GM23338 (cell line): ENCODE measurements around the gene CREB3L4. TPM values are rescaled to one million over a fixed set of nuclear protein-coding genes. Genes with fewer than 3 reads are reported as not detected.
"Not testable (repeated sequence)": the region's sequence is repeated elsewhere in the genome, so short reads cannot be mapped to it uniquely, and the experiment has no call there.

Experiments used
- ATAC-seq: fragments of 200-7000 bp; cut with Tn5 transposase; 3 replicates; pipeline ENCODE4 v1.9.1; 2020
- DNase-seq: peaks from one replicate; pipeline ENCODE4 v3.0.0-alpha.2; 2015; ENCODE audit warnings: low spot score
- H2AFZ ChIP-seq: fragments of 200-600 bp; sonication (generic); 2 replicates; pipeline ENCODE4 v1.8.0; 2016; ENCODE audit warnings: antibody characterized with exemption, mild to moderate bottlenecking, moderate library complexity
- H3F3A ChIP-seq: fragments of 200-600 bp; sonication (generic); replicated peaks from 2 replicates; pipeline ENCODE4 v1.8.0; 2017; ENCODE audit warnings: antibody characterized with exemption, mixed run types, low read depth
- H3K27ac ChIP-seq: fragments of 200-600 bp; sonication (generic); 2 replicates; pipeline ENCODE4 v1.6.1; 2016; ENCODE audit warnings: low read depth
- H3K27me3 ChIP-seq: fragments of 200-600 bp; sonication (generic); 2 replicates; pipeline ENCODE4 v1.8.0; 2016; ENCODE audit warnings: mild to moderate bottlenecking, mixed run types, moderate library complexity; ENCODE audit not compliant: insufficient read depth
- H3K36me3 ChIP-seq: fragments of 200-600 bp; sonication (generic); 2 replicates; pipeline ENCODE4 v1.8.0; 2016; ENCODE audit warnings: mild to moderate bottlenecking; ENCODE audit not compliant: insufficient read depth
- H3K4me1 ChIP-seq: fragments of 200-600 bp; sonication (generic); 2 replicates; pipeline ENCODE4 v1.8.0; 2016; ENCODE audit warnings: mild to moderate bottlenecking, moderate library complexity; ENCODE audit not compliant: insufficient read depth
- H3K4me2 ChIP-seq: fragments of 200-600 bp; sonication (generic); 2 replicates; pipeline ENCODE4 v1.7.1; 2017; ENCODE audit warnings: mixed run types
- H3K4me3 ChIP-seq: fragments of 200-600 bp; sonication (generic); 2 replicates; pipeline ENCODE4 v1.6.1; 2016; ENCODE audit warnings: mixed run types
- H3K79me2 ChIP-seq: fragments of 200-600 bp; sonication (generic); replicated peaks from 2 replicates; pipeline ENCODE4 v1.8.0; 2017; ENCODE audit warnings: mild to moderate bottlenecking; ENCODE audit not compliant: insufficient read depth
- H3K9me2 ChIP-seq: fragments of 200-600 bp; sonication (generic); 2 replicates; pipeline ENCODE4 v1.8.0; 2017; ENCODE audit not compliant: insufficient read depth
- H4K20me1 ChIP-seq: fragments of 200-600 bp; sonication (generic); replicated peaks from 2 replicates; pipeline ENCODE4 v1.8.0; 2017; ENCODE audit warnings: mild to moderate bottlenecking; ENCODE audit not compliant: insufficient read depth
- H3K27ac Mint-ChIP-seq: 2 replicates; pipeline ENCODE4 v1.8.0; 2020; ENCODE audit warnings: inconsistent platforms, mild to moderate bottlenecking, moderate library complexity, mixed read lengths
- H3K27me3 Mint-ChIP-seq: 3 replicates; pipeline ENCODE4 v1.8.0; 2022; ENCODE audit warnings: low read depth, mild to moderate bottlenecking, moderate library complexity, mixed read lengths, inconsistent platforms; ENCODE audit not compliant: insufficient read depth, poor library complexity
- H3K36me3 Mint-ChIP-seq: 3 replicates; pipeline ENCODE4 v1.8.0; 2021; ENCODE audit warnings: low read depth, mild to moderate bottlenecking, inconsistent platforms, moderate library complexity, mixed read lengths
- H3K4me1 Mint-ChIP-seq: 3 replicates; pipeline ENCODE4 v1.8.0; 2020; ENCODE audit warnings: mild to moderate bottlenecking, inconsistent platforms, mixed read lengths
- H3K4me3 Mint-ChIP-seq: 3 replicates; pipeline ENCODE4 v1.8.0; 2021; ENCODE audit warnings: moderate library complexity, mild to moderate bottlenecking, inconsistent platforms, mixed read lengths
- H3K9me3 Mint-ChIP-seq: 3 replicates; pipeline ENCODE4 v1.8.0; 2020; ENCODE audit warnings: moderate library complexity, mild to moderate bottlenecking, inconsistent platforms, mixed read lengths
- POLR2AphosphoS5 ChIP-seq: IDR thresholded peaks from 2 replicates; pipeline ENCODE4 v1.6.1; 2016; ENCODE audit warnings: antibody characterized with exemption, low read depth
- STAT1 ChIP-seq: IDR thresholded peaks from one replicate; pipeline ENCODE4 v1.6.1; 2016; ENCODE audit warnings: antibody characterized with exemption; ENCODE audit not compliant: unreplicated experiment
- polyA plus RNA-seq: library from polyadenylated mRNA; unstranded; fragments of >200 nt; fragmentation: Nextera tagmentation; extraction: Ambion mirVana; gene quantifications from 2 replicates; pipeline ENCODE4 v1.2.1, GENCODE V29; 2016
- total RNA-seq: library from RNA; depleted of rRNA; stranded (reverse); fragments of >200 nt; shearing (Covaris generic); gene quantifications from 2 replicates; pipeline ENCODE4 v1.2.3, GENCODE V29; 2014
- TF ChIP-seq, protein P1 (sequence below): fragments of 250-450 bp; sonication (Bioruptor Pico); IDR thresholded peaks from 2 replicates; pipeline ENCODE4 v1.5.0; 2020; ENCODE audit warnings: mild to moderate bottlenecking, moderate library complexity
- TF ChIP-seq, protein P2 (sequence below): IDR thresholded peaks from one replicate; pipeline ENCODE4 v1.6.1; 2018; ENCODE audit warnings: antibody characterized with exemption; ENCODE audit not compliant: unreplicated experiment
- TF ChIP-seq, protein P3 (sequence below): IDR thresholded peaks from 2 replicates; pipeline ENCODE4 v1.6.1; 2016; ENCODE audit warnings: antibody characterized with exemption

Gene CREB3L4
- total and polyA plus RNA-seq, 2 experiments from 2014 or later = 19.3 to 26.8 TPM

DNA sequence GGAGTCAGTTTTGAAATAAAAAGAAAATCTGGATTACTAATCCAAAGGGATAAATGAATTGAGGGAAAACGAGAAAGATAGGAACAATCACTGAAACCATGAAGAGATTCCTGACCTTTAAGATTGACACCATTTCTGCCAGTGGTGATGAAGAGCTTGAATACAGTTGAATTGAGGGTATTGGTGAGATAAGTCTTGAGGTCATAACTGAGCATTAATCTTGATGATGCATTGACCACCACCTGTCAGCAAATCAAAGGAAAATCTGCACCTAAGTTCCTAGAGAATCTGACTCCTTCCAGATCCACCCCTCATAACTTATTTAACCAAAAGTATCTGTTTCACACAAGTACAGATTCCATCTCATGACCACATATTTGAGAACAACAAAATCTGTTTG is 44.4 kb downstream of the CREB3L4 start (continued):
- TF ChIP-seq, protein P1, sequence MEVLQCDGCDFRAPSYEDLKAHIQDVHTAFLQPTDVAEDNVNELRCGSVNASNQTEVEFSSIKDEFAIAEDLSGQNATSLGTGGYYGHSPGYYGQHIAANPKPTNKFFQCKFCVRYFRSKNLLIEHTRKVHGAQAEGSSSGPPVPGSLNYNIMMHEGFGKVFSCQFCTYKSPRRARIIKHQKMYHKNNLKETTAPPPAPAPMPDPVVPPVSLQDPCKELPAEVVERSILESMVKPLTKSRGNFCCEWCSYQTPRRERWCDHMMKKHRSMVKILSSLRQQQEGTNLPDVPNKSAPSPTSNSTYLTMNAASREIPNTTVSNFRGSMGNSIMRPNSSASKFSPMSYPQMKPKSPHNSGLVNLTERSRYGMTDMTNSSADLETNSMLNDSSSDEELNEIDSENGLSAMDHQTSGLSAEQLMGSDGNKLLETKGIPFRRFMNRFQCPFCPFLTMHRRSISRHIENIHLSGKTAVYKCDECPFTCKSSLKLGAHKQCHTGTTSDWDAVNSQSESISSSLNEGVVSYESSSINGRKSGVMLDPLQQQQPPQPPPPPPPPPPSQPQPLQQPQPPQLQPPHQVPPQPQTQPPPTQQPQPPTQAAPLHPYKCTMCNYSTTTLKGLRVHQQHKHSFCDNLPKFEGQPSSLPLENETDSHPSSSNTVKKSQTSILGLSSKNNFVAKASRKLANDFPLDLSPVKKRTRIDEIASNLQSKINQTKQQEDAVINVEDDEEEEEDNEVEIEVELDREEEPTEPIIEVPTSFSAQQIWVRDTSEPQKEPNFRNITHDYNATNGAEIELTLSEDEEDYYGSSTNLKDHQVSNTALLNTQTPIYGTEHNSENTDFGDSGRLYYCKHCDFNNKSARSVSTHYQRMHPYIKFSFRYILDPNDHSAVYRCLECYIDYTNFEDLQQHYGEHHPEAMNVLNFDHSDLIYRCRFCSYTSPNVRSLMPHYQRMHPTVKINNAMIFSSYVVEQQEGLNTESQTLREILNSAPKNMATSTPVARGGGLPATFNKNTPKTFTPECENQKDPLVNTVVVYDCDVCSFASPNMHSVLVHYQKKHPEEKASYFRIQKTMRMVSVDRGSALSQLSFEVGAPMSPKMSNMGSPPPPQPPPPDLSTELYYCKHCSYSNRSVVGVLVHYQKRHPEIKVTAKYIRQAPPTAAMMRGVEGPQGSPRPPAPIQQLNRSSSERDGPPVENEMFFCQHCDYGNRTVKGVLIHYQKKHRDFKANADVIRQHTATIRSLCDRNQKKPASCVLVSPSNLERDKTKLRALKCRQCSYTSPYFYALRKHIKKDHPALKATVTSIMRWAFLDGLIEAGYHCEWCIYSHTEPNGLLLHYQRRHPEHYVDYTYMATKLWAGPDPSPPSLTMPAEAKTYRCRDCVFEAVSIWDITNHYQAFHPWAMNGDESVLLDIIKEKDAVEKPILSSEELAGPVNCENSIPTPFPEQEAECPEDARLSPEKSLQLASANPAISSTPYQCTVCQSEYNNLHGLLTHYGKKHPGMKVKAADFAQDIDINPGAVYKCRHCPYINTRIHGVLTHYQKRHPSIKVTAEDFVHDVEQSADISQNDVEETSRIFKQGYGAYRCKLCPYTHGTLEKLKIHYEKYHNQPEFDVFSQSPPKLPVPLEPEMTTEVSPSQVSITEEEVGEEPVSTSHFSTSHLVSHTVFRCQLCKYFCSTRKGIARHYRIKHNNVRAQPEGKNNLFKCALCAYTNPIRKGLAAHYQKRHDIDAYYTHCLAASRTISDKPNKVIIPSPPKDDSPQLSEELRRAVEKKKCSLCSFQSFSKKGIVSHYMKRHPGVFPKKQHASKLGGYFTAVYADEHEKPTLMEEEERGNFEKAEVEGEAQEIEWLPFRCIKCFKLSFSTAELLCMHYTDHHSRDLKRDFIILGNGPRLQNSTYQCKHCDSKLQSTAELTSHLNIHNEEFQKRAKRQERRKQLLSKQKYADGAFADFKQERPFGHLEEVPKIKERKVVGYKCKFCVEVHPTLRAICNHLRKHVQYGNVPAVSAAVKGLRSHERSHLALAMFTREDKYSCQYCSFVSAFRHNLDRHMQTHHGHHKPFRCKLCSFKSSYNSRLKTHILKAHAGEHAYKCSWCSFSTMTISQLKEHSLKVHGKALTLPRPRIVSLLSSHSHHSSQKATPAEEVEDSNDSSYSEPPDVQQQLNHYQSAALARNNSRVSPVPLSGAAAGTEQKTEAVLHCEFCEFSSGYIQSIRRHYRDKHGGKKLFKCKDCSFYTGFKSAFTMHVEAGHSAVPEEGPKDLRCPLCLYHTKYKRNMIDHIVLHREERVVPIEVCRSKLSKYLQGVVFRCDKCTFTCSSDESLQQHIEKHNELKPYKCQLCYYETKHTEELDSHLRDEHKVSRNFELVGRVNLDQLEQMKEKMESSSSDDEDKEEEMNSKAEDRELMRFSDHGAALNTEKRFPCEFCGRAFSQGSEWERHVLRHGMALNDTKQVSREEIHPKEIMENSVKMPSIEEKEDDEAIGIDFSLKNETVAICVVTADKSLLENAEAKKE = no peak
- TF ChIP-seq POLR2AphosphoS5 (no peak), STAT1 (no peak)
- TF ChIP-seq, protein P2, sequence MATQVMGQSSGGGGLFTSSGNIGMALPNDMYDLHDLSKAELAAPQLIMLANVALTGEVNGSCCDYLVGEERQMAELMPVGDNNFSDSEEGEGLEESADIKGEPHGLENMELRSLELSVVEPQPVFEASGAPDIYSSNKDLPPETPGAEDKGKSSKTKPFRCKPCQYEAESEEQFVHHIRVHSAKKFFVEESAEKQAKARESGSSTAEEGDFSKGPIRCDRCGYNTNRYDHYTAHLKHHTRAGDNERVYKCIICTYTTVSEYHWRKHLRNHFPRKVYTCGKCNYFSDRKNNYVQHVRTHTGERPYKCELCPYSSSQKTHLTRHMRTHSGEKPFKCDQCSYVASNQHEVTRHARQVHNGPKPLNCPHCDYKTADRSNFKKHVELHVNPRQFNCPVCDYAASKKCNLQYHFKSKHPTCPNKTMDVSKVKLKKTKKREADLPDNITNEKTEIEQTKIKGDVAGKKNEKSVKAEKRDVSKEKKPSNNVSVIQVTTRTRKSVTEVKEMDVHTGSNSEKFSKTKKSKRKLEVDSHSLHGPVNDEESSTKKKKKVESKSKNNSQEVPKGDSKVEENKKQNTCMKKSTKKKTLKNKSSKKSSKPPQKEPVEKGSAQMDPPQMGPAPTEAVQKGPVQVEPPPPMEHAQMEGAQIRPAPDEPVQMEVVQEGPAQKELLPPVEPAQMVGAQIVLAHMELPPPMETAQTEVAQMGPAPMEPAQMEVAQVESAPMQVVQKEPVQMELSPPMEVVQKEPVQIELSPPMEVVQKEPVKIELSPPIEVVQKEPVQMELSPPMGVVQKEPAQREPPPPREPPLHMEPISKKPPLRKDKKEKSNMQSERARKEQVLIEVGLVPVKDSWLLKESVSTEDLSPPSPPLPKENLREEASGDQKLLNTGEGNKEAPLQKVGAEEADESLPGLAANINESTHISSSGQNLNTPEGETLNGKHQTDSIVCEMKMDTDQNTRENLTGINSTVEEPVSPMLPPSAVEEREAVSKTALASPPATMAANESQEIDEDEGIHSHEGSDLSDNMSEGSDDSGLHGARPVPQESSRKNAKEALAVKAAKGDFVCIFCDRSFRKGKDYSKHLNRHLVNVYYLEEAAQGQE = no peak
- TF ChIP-seq, protein P3, sequence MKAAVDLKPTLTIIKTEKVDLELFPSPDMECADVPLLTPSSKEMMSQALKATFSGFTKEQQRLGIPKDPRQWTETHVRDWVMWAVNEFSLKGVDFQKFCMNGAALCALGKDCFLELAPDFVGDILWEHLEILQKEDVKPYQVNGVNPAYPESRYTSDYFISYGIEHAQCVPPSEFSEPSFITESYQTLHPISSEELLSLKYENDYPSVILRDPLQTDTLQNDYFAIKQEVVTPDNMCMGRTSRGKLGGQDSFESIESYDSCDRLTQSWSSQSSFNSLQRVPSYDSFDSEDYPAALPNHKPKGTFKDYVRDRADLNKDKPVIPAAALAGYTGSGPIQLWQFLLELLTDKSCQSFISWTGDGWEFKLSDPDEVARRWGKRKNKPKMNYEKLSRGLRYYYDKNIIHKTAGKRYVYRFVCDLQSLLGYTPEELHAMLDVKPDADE = no peak

DNA sequence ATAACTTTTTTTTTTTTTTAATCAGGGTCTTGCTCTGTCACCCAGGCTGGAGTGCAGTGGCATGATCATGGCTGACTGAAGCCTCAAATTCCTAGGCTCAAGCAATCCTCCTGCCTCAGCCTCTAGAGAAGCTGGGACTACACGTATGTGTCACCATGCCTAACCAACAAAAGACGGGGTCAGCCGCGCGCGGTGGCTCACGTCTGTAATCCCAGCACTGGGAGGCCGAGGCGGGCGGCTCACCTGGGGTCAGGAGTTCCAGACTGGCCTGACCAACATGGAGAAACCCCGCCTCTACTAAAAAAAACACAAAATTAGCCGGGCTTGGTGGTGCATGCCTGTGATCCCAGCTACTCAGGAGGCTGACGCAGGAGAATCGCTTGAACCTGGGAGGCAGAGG is 44.8 kb downstream of the CREB3L4 start:
- H3K4me1 Mint-ChIP-seq = not testable (repeated sequence)

More for the DNA sequence above, 44.8 kb downstream of the CREB3L4 start:
- not testable (repeated sequence) for H3K27ac Mint-ChIP-seq, H3K9me2 ChIP-seq, ATAC-seq, H3K79me2 ChIP-seq, H3F3A ChIP-seq, DNase-seq, H2AFZ ChIP-seq, H4K20me1 ChIP-seq, H3K4me3 ChIP-seq, H3K4me1 ChIP-seq, H3K4me3 Mint-ChIP-seq, H3K36me3 ChIP-seq, H3K9me3 Mint-ChIP-seq, H3K4me2 ChIP-seq, H3K27me3 Mint-ChIP-seq, H3K36me3 Mint-ChIP-seq, H3K27me3 ChIP-seq, H3K27ac ChIP-seq
